CD4-positive, alpha-beta T cell treated with Interferon gamma for 1 hour (primary cell): ENCODE results near the gene KCNA2.
A peak's percentile ranks its signal among the peaks of the same experiment; 100 is the strongest.

Experiments
- DNase-seq: peaks from one replicate; pipeline ENCODE4 v3.0.0-alpha.2; 2020

Gene KCNA2

GRCh38 chr1:110628323-110629105 lies 22.4 kb upstream of the KCNA2 start:
- no peak for DNase-seq

GRCh38 chr1:110627764-110628163 lies 21.6 kb upstream of the KCNA2 start:
- no peak for DNase-seq

GRCh38 chr1:110626889-110627288 lies 20.7 kb upstream of the KCNA2 start:
- no peak for DNase-seq

DNA sequence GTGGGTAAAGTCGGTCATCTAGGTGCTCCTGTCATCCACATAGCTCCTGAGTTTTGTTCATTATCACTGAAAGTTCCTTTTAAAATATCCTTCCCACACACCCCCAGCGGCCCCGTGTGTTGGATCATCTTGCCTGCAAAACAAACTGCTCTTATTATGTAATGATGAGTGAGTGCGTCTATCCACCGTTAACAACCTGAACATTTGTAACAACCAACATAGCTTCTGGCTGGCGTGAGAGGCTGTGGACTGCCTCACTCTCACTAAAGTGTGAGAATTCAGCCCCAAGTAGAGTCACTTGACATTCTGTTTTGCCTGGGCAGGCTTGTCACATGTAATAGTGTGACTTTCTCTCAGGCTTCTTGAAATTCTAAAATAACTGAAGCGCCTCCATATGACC lies 14.5 kb upstream of the KCNA2 start:
- DNase-seq, result no peak

DNA sequence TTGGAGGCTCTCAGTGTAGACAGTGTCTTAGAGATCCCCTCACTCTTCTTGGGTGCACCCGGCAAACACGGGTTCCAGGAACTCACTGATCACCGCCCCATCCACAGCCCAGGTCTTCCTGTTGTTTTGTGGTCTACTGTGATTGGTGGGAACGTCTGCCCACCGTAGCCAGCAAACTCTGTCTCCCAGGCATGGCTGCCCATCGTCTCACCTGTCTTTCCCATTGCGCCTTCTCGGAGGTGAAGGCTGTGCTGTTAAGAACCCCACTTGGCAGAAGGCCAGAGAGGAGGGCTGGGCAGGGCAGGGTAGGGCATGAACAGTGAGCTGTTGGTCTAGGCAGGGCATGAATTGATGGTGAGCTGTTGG lies 14.1 kb upstream of the KCNA2 start:
- DNase-seq, result no peak

DNA sequence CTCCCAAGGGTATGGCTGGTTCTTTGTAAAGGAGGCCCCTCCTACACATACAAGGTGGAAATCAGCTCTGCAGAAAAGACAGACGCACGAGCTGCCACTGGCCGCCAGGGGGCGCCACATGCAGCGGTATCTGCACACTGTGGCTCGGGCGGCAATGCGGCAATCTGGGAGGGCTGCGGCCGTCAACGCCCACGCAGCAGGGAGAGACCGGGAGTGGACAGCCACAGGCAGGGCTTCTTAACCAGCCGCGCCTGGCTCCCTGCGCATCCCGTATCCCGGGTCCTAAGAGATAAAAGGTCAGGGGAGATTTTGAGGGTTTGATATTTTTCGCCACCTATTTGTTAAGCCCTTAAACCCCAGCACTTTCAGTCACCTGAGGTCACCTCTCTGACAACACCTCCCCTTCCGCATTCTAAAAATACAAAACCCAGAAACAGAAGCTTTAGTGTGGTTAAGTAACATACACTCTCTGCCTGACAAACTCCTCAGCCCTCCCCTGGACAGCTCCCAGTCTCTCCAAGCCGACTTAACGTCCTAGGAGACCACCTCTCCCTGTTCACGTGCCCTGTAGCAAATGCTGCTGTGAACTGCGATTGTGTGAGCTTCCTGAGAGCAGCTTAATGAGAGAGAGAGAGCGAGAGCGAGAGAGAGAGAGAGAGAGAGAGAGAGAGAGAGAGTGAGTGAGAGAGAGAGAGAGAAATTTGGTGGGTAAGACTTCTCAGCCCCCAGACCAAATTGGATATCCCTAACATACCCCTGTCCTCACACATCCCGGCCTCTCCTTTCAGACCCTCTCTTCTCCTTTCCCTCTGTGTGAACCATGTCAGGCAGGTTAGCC lies 13.5 kb upstream of the KCNA2 start:
- peak; percentile 87 for DNase-seq

DNA sequence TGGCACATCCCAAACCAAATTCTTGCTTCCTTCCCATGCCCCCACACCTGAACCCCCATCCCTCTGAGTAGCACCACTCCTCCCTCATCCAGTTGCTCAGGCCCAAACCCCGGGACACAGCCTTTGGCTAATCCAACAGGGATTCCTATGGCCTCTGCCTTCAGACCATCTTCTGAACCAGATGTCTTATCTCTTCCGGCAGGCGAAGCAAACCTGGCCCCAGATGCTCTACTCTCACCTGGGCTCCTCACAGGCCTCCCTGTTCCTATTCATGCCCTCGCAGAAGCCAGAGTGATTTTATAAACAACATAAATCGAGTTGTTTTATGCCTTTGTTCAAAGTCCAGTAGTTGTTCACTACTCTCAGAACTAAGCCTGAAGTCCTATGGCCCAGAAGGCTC lies 12.5 kb upstream of the KCNA2 start:
- no peak for DNase-seq

DNA sequence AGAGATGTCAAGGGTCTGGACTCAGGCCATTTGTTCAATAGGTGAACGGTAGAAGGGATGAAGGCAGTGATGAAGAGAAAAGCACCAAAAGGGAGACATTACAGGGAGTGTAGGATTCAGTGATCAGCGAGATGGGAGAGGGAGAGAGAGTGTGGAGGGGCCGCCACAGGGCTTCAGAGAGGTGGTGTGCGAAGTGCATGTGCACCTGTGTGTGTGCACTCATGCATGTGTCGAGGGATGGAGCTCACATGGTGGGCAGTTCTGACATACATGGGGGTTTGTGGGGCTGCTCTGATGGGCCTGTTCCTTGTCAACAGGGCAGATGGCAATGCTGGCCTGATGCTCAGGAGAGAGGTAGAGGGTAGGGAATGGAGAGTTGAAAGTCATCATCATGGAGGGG lies 11.4 kb upstream of the KCNA2 start:
- DNase-seq, result no peak

DNA sequence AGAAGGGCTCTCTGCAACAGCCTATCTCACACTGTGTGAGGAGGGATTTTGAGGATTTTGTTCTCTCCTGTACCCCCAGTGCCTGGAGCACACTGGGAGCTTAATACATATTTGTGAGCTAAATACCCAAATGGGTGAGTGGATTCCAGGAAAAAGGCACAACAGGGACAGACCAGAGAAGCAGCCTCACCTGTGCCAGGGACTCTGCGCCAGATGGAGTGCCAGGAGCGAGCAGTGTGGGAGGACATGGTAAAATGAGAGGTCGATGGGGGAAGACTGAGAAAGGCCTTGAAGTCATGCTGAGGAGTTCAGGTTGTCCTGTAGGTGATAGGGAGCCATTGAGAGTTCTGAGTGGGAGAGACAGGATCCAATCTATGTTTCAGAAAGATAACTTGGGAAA lies 11.0 kb upstream of the KCNA2 start:
- DNase-seq, result no peak

DNA sequence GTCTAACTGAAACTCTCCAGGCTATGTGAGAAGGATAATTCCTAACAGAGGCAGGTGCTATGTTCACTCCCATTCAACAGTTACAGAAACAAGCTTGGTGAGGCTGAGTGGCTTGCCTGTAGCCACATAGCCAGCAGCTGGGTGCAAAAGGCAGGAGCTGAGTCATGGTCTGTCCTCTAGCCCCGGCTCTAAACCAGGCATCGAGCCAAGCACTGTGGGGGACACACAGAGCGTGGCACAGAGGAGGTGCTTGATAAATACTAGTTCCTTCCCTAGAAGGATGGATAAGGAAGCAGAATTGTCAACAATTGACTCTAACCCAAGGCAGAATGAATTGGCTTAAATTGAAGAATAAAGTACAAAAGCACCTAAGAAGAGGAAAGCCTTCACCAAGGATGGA lies 10.4 kb upstream of the KCNA2 start:
- DNase-seq, result no peak

DNA sequence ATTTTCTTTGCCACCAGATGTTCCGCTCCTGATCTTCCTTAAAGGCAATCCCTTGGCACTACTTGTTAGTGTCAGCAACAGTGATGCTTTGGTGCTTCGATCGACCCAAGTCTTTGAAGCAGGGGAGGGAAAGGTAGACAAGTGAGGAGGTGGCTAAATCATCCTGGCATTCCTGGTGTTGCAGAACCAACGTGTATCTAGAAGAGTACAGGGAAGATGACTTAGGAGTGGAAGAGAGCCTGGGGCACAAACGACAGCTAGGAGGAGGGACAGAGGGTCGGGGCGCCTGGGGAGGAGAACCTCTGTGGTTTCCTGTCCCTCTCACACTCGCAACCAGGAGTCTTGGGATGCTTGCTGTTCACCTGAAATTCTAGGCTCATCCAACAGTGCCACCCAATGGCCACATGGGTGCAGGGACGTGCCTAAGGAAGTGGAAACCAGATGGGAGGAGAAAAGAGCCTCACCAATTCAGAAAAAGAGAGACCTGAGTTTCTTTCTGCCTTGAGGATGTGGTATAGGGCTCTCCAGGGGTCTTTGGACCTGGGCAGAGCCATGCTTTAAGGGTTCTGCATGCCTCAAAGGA lies 9.5 kb upstream of the KCNA2 start:
- peak; percentile 57 for DNase-seq

GRCh38 chr1:110612060-110612745 lies 6.0 kb upstream of the KCNA2 start:
- DNase-seq, result no peak

DNA sequence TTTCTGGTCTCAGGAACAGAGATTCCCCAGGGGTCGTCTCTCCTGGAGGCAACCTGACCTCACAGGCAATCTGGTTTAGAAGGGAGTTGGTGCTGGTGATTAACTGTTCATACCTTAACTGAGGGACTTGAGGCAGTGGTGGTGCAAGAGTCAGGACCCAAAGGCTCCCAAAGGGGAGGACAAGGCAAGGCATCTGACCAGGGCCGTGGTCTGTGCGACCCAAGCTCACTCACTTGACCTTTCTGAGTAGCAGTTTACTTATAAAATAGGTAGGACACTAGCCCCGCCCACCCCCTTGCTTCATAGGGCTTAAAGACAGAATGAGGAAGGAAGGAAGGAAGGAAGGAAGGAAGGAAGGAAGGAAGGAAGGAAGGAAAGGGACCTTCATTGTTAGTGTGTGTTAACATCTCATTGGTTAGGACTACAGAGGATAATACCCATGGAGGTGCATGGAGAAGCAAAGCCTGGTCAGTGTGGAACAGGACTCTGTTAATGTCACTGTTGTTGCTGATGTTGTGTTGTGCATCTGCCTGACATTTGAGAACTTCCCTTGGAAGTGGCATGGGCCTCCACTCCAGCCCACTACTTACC lies 4.6 kb upstream of the KCNA2 start:
- no peak for DNase-seq

DNA sequence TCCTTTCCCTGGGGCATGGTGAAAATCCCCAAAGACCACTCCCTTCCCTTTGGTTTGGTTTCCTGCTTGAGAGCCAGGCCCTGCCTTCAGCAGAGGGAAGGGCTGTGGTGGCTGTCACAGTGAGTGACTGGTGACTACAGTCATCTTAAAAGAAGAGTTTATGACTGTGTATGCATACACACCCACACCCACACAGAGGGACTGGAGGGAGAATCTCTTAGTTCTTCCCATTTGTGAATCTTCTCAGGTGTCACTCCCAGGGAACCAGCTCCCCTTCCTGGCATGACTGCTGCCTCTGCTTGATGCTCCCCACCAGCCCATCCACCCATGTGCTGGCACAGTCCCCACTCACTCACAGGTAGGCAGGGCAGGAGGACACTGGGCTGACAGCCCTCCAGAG lies 3.9 kb upstream of the KCNA2 start:
- DNase-seq, result no peak

GRCh38 chr1:110608247-110608646 lies 2.1 kb upstream of the KCNA2 start:
- no peak for DNase-seq

DNA sequence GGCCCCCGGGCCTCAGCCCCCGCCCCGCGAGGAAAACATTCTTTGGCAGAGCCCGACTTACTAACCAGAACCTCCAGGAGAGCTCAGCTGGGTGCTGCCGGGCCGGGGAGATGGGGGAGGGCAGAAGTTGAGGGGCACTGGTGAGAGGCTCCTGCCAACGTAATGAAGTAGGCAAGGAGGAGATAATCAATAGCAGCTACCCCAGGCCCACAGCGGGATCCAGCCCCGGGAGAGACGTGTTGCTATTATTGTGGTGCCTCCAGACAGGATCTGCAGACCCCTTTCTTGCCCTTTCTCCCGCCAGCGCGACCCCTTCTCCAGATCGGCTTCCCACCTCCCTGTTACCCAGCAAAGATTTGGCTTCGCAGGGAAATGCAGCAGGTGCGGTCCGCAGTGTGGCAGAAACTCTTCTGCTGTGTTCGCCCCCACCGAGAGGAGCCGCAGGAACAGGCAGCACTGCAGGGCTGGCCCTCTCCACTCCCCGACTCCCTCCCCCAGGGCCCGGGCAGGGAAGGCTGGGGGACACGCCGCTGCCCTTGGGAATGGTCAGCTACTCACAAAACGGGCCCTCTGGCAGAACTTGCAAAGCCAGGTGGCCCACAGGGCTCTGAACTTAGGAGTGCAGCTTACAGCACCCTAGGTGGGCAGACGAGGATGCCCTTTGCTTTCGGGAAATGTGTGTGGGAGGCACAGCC lies 1.5 kb upstream of the KCNA2 start:
- no peak for DNase-seq

DNA sequence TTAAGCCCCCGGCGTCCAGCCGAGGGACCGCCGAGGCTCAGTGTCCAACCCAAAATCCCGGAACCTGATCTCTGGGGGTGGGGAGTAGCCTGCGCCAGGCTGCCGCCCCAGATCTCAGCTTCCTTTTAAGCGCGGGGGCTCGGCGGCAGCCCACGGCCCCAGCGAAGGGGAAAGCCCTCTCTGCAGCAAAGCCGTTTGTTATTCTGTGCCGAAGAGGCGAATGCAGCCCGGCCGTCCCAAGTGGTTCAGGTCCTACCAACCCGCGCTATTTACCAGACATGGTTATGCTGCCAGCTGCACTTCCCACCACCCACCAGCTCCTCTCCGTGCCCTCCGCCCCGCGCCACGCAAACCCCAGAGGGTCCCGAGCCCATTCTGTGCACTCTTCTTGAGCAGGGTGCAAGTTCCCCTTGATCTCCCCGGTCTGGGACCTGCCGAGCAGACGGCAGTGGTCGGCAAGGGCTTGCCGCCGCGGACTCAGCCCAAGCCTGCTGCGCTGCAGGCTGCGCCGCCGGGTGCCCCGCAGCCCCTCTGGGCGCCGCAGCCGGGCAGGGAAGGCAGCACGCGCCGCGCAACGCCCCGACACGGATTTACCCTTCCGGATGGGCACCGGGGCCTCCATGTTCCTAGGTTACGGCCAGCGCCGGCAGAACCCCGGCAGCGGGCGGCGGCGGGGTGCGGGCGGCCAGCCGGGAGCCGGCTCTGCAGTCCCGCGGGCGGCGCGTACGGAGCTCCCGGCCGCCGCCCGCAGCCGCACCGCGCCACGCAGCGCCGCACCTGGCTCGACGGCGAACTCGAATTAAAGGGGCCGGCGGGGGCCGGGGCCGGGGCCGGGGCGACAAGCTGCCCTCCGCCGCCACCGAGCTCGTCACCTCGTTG lies 738 bp upstream of the KCNA2 start:
- no peak for DNase-seq

- no peak for DNase-seq
Observed at GRCh38 chr1:110605446-110605845, 712 bp downstream of the KCNA2 start.

GRCh38 chr1:110604586-110605148 lies 1.5 kb downstream of the KCNA2 start:
- DNase-seq, result no peak

DNA sequence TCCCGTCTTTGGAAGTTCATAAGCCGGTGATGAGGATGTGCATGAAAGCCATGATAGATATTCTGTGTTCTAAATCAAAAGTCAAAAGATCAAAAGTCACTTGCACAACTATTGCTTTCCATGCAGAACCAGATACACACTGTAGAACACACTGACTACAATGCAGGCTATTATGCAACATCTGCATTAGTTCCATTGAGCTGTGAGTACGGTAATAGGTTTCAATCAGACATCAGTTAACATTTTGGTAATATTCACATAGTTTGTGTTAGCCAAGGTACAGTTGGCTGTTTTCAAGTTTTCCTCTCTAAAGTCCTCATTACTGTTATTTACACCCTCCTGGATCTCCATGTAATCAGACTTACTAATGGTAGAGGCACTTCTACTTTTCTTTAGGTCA lies 3.1 kb downstream of the KCNA2 start:
- DNase-seq, result no peak

DNA sequence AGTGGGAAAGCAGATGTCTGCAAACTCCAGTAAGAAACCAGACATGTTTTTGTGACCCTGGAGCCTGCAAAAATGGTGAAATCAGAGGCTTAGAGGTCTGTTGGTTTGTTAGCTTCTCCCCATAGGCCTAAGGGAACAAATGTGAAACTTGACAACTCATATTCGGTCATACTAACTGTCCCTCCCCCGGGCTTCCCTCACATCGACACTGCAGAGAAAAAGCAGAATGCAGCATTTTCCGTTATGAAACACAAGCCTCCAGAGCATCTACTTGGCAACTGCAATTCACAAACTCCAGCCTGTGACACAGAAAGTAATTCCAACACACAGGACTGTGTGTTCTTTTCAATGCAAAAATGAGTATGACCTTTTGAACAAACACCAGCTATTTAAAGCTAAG lies 3.7 kb downstream of the KCNA2 start:
- DNase-seq, result no peak
